GM18870 (cell line): Measurements from ENCODE around the gene LTO1.
"Not testable (repeated sequence)": the region's sequence is repeated elsewhere in the genome, so short reads cannot be mapped to it uniquely, and the experiment has no call there.

Experiments
- ATAC-seq: cut with Tn5 transposase; IDR thresholded peaks from one replicate; pipeline ENCODE4 v1.9.1; 2021; ENCODE audit warnings: moderate library complexity; ENCODE audit not compliant: unreplicated experiment

Gene LTO1

GRCh38 chr11:69702239-69702691 lies 27.1 kb upstream of the LTO1 start:
- no peak for ATAC-seq

- ATAC-seq, result no peak
These were observed 25.4 kb upstream of the LTO1 start for GRCh38 chr11:69700278-69701140.

- ATAC-seq, result no peak
These were observed 24.1 kb upstream of the LTO1 start for GRCh38 chr11:69699213-69699612.

- no peak for ATAC-seq
These were observed 23.2 kb upstream of the LTO1 start for GRCh38 chr11:69698362-69698761.

- no peak for ATAC-seq
These were observed 22.7 kb upstream of the LTO1 start for GRCh38 chr11:69697861-69698260.

- no peak for ATAC-seq
These were observed 22.3 kb upstream of the LTO1 start for GRCh38 chr11:69697469-69697843.

- no peak for ATAC-seq
These were observed 21.8 kb upstream of the LTO1 start for GRCh38 chr11:69696749-69697468.

GRCh38 chr11:69695995-69696394 lies 20.8 kb upstream of the LTO1 start:
- ATAC-seq, result not testable (repeated sequence)

- no peak for ATAC-seq
These were observed 20.4 kb upstream of the LTO1 start for GRCh38 chr11:69695581-69695980.

GRCh38 chr11:69694781-69695180 lies 19.6 kb upstream of the LTO1 start:
- no peak for ATAC-seq

GRCh38 chr11:69692422-69692821 lies 17.3 kb upstream of the LTO1 start:
- ATAC-seq, result no peak

- ATAC-seq, result no peak
These were observed 16.3 kb upstream of the LTO1 start for GRCh38 chr11:69691463-69691862.

- ATAC-seq, result no peak
These were observed 14.5 kb upstream of the LTO1 start for GRCh38 chr11:69689484-69690319.

GRCh38 chr11:69687969-69688771 lies 13.0 kb upstream of the LTO1 start:
- not testable (repeated sequence) for ATAC-seq

- ATAC-seq, result no peak
These were observed 11.7 kb upstream of the LTO1 start for GRCh38 chr11:69686856-69687255.

GRCh38 chr11:69686452-69686851 lies 11.3 kb upstream of the LTO1 start:
- ATAC-seq, result no peak

- no peak for ATAC-seq
These were observed 10.2 kb upstream of the LTO1 start for GRCh38 chr11:69685348-69685747.

GRCh38 chr11:69684651-69685050 lies 9.5 kb upstream of the LTO1 start:
- ATAC-seq, result no peak

- no peak for ATAC-seq
These were observed 8.7 kb upstream of the LTO1 start for GRCh38 chr11:69683764-69684333.

GRCh38 chr11:69682681-69683326 lies 7.7 kb upstream of the LTO1 start:
- ATAC-seq, result no peak
